NCI-H1436 (cell line): ENCODE measurements around the gene DBP.
A peak's percentile ranks its signal among the peaks of the same experiment; 100 is the strongest.
"Not testable (repeated sequence)": the region's sequence is repeated elsewhere in the genome, so short reads cannot be mapped to it uniquely, and the experiment has no call there.

Experiments used
- DNase-seq: peaks from one replicate; lab custom pipeline; 2025; lab: John Stamatoyannopoulos, UW

Gene DBP

GRCh38 chr19:48668332-48668731 lies 31.2 kb upstream of the DBP start:
- DNase-seq = no peak

GRCh38 chr19:48665786-48666185 lies 28.6 kb upstream of the DBP start:
- no peak for DNase-seq

DNA sequence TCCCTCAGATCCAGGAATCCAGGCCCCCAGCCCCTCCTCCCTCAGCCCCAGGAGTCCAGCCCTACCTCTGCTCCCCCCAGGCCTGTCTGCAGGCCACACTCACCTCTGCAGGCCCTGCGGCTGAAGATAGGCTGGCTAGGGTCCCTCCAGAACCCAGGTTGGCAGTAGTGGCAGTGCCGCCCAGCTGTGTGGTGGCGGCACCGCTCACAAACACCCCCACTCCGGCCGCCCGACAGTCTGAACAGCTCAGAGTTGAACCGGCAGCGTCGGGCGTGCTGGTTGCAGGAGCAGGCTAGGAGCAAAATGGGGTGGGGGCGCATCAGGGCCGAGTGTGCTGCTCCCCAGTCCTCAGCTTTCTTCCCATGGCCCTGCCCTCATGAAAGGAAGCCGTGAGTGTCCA lies 27.3 kb upstream of the DBP start:
- no peak for DNase-seq

GRCh38 chr19:48663667-48664066 lies 26.5 kb upstream of the DBP start:
- no peak for DNase-seq

DNA sequence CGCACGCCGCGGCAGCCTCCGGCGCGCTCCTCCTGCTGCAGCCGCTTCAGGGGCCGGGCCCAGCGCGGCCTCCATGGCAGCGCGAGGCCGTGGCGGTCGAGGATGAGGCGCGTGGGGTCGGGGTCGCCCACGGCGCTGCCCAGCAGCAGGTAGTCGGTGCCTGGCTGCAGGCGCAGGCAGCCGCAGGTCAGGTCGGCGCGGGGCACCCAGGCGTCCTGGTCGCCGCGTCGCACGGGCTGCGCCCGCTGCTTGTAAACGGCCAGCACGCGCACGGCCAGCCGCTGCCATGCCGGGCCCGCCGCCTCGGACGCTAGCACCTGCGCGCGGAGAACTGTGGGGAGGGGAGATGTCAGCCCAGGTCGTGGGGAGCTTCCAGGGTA lies 24.5 kb upstream of the DBP start:
- no peak for DNase-seq

DNA sequence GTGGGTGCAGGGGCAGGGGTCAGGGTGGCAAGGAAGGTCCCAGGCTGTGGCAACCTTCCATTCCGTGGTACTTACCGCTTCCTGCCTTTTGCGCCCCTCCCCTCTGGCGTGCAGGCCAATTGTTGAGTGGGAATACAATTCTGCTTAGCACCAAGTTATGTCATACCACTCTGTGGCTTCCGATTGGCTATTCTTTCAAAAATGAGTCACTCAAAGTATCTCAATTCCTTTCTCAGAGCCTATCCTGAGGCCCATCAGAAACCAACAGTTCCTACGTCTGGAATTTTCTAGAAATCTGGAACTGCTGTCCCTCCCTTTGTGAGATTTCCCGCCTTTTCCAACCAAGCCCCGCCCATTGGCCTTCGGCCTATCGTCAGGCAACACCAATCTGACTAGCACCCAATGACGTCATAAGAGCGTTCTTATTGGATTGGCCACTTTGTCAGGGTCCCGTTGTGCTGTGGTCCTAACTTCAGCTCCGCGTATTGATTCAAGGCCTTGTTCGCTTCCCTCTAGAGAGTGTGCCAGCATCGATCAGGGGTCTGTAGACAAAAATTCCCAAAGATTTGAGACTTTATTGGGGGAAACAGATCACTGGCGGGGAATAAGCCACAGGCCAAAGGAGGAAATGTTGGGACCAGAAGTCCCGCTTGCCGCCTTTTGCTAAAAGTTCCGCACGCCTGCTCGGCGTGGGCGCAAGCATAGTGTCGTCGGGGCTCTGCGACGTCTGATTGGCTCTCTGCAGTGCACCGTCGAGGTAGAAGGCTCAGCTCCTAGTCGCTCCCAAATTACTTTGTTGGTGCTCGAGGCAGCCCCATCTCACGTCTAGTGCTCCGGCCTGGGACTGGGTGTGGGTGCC lies 23.9 kb upstream of the DBP start:
- peak; percentile 97 for DNase-seq

DNA sequence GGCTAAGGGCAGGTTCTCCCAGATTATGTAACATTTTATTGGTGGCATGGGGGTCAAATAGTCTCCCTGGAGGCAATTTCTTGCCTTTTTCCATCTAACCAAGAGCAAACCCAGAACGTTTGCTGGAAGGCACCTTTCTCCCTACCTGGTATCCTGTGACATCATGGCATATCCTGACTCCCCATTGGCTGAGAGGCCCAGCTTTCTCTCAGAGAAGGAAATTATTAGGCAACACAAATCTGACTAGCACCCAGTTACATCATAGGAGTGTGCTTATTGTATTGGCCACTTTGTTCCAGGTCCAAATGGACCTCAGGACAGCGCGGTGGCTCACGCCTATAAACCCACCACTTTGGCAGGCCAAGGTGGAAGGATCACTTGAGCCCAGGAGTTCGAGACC lies 22.6 kb upstream of the DBP start:
- no peak for DNase-seq

DNA sequence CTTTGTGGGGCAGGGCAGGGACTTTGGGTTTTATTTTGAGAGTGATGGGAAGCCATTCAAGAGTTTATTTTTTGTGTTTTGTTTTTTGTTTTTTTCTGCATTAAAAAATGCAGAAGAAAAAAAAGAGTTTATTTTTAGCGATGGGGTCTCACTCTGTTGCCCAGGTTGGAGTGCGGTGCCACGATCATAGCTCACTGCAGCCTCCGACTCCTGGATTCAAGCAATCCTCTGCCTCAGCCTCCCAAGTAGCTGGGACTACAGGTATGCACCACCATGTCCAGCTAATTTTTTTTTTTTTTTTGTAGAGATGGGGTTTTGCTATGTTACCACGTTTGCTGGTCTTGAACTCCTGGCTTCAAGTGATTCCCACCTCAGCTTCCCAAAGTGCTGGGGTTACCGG lies 21.3 kb upstream of the DBP start:
- DNase-seq = no peak

GRCh38 chr19:48657828-48658227 lies 20.6 kb upstream of the DBP start:
- not testable (repeated sequence) for DNase-seq

- DNase-seq = no peak
Measured at GRCh38 chr19:48656840-48657474, 19.8 kb upstream of the DBP start.

DNA sequence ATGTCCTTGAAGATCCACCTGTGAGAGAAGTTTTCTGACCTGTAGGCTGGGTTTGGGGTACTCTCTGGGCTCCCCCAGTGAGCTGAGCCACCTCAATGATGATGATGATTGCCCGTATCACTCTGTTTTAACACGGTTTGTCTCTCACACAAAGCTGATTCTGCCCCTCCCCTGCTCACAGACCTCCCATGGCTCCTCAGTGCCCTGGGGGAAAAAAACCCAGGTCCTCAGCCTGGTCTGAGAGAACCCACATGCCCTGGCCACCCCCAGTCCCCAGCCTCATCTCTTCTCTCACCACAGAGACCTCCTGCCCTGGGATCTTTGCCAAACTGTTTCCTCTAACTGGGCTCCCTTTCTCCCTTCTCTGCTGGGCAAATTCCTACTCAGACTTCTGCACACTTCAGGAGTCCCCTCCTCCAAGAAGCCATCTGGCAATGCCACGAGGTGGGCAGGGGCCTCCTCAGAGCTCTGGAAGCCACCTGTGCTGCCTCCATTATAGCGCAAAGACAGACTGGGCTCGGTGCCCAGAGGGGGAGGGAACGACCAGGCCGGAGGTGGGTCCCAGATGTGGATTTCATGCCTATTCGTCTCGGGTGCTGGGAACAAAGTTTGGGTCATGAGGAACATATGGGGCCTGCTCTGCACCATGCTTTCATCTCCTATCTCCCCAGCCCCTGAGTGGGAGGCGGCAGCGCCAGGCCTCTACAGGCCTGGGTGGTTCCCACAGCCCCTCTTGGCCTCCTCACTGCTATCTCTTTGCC lies 17.3 kb upstream of the DBP start:
- peak; percentile 77 for DNase-seq

DNA sequence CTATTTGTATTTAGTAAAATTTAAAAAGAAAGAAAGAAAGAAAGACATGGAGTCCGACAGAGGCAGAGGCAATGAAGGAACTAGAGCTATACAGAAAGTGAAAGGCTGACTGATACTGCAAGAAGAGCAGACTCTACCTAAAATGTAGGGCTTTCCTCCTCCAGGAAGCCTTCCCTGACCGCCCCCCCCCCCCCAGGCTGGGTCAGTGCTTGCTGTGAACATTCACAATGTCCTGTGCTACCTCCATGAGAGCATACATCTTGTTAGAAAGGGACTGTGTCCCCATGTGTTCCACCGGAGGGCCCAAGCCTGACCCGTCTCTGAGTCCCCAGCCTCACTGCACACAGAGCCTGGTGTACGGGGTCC lies 14.5 kb upstream of the DBP start:
- DNase-seq = no peak

DNA sequence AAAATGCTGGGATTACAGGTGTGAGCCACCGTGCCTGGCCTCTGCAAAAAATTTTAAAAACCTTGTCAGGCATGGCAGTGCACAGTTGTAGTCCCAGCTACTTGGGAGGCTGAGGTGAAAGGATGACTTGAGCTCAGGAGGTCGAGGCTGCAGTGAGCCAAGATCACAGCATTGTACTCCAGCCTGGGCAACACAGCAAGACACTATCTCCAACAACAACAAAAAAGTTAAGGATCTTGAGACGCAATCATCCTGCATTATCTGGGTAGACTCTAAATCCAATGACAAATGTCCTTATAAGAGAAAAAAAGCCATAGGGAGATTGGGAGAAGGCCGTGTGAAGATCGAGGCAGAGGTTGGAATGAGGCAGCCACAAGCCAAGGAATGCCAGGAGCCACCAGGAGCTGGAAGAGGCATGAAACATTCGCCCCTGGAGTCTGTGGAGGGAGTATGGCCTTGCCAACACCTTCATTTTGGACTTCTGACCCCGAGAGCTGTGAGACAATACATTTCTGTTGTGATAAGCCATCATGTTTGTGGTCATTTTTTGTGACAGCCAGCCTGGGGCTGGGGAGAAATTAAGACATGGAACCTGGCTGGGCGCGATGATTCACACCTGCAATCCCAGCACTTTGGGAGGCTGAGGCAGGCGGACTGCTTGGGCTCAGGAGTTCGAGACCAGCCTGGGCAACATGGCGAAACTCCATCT lies 13.9 kb upstream of the DBP start:
- no peak for DNase-seq

GRCh38 chr19:48648134-48648533 lies 11.0 kb upstream of the DBP start:
- no peak for DNase-seq

DNA sequence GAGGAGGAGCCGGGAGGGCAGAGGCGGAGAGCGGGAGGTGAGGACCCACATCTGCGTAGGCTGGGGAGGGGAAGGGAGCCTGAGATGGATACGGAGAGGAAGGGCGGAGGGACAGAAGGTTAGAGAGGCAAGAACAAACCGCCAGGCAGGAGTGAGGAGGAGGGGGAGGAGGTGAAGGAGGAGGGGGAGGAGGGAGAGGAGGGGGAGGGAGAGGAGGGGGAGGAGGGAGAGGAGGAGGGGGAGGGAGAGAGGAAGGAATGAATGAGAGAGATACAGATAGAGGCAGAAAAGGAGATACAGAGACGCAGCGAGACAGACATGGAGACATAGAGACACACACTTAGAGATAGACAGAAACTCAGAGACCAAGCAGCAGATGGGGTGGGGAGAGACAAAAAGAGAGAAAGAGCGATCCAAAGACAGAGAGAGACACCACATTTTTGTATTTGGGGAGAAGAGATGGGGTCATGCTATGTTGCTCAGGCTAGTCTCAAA lies 9.6 kb upstream of the DBP start:
- DNase-seq = no peak

GRCh38 chr19:48646001-48646721 lies 9.0 kb upstream of the DBP start, which contains the start of gene CA11:
CA11 (minus strand) TSS chr19:48646187; CDS start chr19:48645632, 555 bp downstream.
- DNase-seq = peak; percentile 98

- DNase-seq = no peak
Measured at GRCh38 chr19:48645620-48646000, 8.4 kb upstream of the DBP start.

- peak; percentile 84 for DNase-seq
Measured at GRCh38 chr19:48644839-48645619, 7.8 kb upstream of the DBP start.

GRCh38 chr19:48644355-48644754 lies 7.2 kb upstream of the DBP start:
- DNase-seq = no peak

- DNase-seq = no peak
Measured at GRCh38 chr19:48642862-48643261, 5.7 kb upstream of the DBP start.

DNA sequence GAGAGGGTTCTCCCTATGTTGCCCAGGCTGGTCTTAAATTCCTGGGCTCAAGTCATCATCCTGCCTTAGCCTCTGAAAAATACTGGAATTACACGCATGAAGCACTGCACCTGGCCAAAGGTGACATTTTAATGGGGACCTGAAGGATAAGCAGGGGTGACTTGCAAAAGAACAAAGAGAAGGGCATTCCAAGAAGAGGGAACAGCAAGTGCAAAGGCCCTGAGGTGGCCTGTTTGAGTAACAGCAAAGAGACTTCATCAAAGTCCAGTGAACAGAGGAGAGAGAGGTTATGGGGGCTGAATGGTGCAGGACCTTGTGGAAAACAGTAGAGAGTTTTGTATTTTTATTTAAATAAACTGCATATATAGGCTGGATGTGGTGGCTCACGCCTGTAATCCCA lies 4.7 kb upstream of the DBP start:
- DNase-seq = no peak
